ENCODE data around the gene ME3.

DNA sequence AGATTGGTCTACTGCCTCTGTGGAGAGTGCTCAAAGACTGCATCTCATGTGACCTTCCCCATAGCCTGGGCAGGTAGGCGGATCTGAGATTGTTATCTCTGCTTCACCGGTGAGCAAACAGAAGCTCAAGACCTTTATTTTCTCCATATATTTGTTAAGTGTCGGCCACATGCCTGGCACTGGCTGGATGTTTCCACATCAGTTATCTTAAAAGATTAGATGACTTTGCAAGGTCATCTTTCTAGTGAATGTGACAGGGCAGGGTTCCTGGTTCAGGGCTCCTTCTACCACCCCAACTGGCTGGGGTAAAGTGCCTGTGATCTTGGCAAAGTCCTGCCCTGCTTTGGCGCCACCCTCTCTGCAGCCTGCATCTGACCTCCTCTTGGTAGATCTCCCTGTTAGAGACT, 172.7 kb downstream of the ME3 start:
- TF ChIP-seq RAD21 (IDR thresholded peaks at IDR 0.05; ENCODE audit: low read depth), result no peak
- TF ChIP-seq, protein P1, sequence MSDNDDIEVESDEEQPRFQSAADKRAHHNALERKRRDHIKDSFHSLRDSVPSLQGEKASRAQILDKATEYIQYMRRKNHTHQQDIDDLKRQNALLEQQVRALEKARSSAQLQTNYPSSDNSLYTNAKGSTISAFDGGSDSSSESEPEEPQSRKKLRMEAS (IDR thresholded peaks at IDR 0.05), result no peak
- no peak for TF ChIP-seq ZBTB7A (IDR thresholded peaks at IDR 0.05; ENCODE audit: low read depth)
- no peak for TF ChIP-seq EP300 (IDR thresholded peaks at IDR 0.05; ENCODE audit: borderline replicate concordance)
- no peak for TF ChIP-seq EGR1 (IDR thresholded peaks at IDR 0.05)
- TF ChIP-seq, protein P2, sequence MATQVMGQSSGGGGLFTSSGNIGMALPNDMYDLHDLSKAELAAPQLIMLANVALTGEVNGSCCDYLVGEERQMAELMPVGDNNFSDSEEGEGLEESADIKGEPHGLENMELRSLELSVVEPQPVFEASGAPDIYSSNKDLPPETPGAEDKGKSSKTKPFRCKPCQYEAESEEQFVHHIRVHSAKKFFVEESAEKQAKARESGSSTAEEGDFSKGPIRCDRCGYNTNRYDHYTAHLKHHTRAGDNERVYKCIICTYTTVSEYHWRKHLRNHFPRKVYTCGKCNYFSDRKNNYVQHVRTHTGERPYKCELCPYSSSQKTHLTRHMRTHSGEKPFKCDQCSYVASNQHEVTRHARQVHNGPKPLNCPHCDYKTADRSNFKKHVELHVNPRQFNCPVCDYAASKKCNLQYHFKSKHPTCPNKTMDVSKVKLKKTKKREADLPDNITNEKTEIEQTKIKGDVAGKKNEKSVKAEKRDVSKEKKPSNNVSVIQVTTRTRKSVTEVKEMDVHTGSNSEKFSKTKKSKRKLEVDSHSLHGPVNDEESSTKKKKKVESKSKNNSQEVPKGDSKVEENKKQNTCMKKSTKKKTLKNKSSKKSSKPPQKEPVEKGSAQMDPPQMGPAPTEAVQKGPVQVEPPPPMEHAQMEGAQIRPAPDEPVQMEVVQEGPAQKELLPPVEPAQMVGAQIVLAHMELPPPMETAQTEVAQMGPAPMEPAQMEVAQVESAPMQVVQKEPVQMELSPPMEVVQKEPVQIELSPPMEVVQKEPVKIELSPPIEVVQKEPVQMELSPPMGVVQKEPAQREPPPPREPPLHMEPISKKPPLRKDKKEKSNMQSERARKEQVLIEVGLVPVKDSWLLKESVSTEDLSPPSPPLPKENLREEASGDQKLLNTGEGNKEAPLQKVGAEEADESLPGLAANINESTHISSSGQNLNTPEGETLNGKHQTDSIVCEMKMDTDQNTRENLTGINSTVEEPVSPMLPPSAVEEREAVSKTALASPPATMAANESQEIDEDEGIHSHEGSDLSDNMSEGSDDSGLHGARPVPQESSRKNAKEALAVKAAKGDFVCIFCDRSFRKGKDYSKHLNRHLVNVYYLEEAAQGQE (IDR thresholded peaks at IDR 0.05; ENCODE audit: low read depth), result no peak
- TF ChIP-seq YY1 (IDR thresholded peaks at IDR 0.05; ENCODE audit: low read depth), result no peak

Data from Ishikawa (cell line).